ENCODE results near the gene ZDHHC17.
"Not testable (repeated sequence)": the region's sequence is repeated elsewhere in the genome, so short reads cannot be mapped to it uniquely, and the experiment has no call there.

The ZDHHC17 gene

GRCh38 chr12:76765598-76765997, 1.7 kb downstream of the ZDHHC17 start:
- in situ Hi-C loops (cut with MboI; ENCODE audit: low sequenced_read_pairs), result no loop called here

GRCh38 chr12:76766161-76766560, 2.2 kb downstream of the ZDHHC17 start:
- in situ Hi-C loops (cut with MboI; ENCODE audit: low sequenced_read_pairs), result no loop called here

DNA sequence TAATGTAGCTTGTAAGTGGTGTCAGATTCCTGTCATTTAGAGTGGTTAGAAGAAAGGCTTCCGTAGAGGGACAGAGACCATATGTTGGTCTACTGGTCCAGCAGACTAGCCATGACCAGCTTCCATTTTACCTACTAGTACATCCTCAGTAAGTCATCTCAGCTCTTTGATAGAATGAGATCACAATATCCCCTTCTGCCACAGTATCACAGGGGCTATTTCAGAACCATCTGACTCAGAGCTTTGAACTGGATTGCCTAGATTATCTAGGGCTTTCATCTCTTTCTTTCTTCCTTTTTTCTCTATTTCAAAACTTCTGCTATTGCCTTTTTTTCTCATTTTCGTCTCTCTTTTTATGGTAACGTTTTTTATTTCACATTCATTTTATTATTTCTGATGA, 4.7 kb downstream of the ZDHHC17 start:
- in situ Hi-C loops (cut with MboI; ENCODE audit: low sequenced_read_pairs), result no loop called here

GRCh38 chr12:76777765-76778216, 13.9 kb downstream of the ZDHHC17 start:
- in situ Hi-C loops (cut with MboI; ENCODE audit: low sequenced_read_pairs), result no loop called here

- in situ Hi-C loops (cut with MboI; ENCODE audit: low sequenced_read_pairs), result no loop called here
Measured at GRCh38 chr12:76778364-76778763, 14.4 kb downstream of the ZDHHC17 start.

- in situ Hi-C loops (cut with MboI; ENCODE audit: low sequenced_read_pairs), result not testable (repeated sequence)
Measured at GRCh38 chr12:76779310-76779709, 15.4 kb downstream of the ZDHHC17 start.

- in situ Hi-C loops (cut with MboI; ENCODE audit: low sequenced_read_pairs), result no loop called here
Measured at GRCh38 chr12:76781321-76781720, 17.4 kb downstream of the ZDHHC17 start.

DNA sequence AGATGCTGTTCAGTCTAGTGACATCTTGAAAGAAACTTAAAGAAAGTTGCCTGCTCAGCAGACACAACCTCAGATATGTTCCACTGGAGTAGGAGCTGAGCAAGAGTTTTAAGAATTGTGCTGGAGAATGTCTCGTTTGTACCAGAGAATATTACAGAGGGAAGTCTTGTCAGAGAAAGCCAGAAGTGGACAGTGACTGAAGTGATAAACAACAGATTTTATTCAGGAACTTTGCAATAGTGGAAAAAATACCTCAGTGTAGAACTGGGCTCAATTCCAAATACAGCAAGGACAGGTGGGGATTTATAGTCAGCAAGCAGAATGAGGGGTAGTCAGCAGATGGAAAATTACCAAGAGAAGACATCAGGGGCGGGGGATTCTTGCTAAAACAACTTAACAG, 18.6 kb downstream of the ZDHHC17 start:
- in situ Hi-C loops (cut with MboI; ENCODE audit: low sequenced_read_pairs), result no loop called here

DNA sequence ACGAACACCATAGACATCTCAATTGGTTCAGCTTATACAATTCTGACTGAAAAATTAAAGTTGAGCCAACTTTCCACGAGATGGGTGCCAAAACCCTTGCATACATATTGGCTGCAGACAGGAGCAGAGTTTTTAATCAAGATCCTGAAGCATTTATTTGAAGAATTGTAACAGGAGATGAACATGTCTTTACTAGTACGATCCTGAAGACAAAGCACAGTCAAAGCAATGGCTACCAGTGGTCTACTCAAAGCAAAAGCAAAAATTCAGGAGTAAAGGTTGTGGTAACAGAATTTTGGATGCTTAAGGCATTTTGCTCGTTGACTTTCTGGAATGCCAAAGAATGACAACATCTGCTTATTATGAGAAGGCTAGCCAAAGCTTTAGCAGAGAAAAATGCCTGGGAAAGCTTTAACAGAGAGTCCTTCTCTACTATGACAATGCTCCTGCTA, 20.7 kb downstream of the ZDHHC17 start:
- in situ Hi-C loops (cut with MboI; ENCODE audit: low sequenced_read_pairs), result no loop called here

- in situ Hi-C loops (cut with MboI; ENCODE audit: low sequenced_read_pairs), result no loop called here
Measured at GRCh38 chr12:76785407-76785806, 21.5 kb downstream of the ZDHHC17 start.

DNA sequence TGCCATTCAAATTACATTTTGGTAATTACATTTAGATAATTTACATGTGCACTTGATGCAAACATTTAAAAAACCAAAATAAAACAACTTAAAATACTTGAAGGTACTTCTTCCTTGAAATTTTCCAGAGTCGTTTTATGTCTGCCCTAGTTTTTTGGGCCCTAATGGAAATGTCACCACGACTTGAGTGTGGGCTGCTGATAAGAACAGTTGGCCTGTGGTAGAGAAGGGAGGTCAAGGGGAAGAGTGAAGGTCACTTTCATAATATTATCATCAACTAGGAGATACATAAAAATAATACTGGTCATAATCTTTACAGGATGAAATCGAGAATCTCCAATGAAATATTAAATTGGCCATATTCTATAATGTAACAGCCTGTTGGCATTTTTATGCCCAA, 23.1 kb downstream of the ZDHHC17 start:
- in situ Hi-C loops (cut with MboI; ENCODE audit: low sequenced_read_pairs), result no loop called here

DNA sequence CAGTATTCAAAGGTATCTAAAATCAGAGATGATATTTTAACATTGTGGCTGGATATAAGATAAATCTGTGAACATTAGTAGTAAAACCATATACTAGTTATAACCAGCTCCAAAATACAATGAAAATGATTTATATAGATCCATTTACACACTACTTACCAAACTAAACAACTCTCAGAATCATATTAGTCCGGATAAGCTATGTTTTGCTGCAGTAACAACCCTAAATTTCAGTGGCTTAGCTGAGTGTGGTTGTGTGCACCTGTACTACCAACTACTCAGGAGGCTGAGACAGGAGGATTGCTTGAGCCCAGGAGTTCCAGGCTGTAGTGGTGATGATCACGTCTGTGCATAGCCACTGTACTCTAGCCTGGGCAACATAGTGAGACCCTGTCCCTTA, 23.8 kb downstream of the ZDHHC17 start:
- in situ Hi-C loops (cut with MboI; ENCODE audit: low sequenced_read_pairs), result no loop called here

DNA sequence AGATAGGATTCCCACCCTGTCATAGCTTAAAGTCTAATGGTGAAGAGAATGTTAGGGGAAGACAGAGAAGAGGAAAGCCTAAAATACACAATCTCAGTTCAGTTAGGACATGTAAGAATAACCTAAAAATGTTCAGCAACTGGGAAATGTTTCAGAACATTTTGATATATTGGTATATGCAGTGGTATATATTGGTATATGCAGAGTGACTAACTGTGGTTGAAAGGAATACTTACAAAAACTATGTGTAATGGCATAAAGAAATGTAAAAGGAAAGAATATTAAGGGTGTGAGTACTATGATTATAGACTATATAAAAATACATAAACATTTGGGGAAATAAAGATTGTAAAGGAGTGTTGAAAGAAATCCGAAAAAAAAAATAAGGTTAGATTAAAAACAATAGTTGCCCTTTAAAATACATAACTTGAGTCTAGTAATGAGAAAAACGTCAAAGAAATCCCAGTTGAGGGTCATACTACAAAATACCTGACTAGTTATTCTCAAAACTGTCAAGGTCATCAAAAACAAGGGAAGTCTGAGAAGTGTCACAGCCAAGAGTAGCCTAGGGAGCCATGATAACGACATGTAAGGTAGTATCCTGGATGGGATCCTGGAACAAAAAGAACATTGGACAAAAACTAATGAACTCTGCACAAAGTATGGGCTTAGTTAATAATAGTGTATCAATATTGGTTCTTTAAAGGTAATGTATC, 25.6 kb downstream of the ZDHHC17 start:
- in situ Hi-C loops (cut with MboI; ENCODE audit: low sequenced_read_pairs), result loop anchor here (10.0 kb wide), 1 partner anchor 175 kb away; no protein-coding TSS in a partner anchor

DNA sequence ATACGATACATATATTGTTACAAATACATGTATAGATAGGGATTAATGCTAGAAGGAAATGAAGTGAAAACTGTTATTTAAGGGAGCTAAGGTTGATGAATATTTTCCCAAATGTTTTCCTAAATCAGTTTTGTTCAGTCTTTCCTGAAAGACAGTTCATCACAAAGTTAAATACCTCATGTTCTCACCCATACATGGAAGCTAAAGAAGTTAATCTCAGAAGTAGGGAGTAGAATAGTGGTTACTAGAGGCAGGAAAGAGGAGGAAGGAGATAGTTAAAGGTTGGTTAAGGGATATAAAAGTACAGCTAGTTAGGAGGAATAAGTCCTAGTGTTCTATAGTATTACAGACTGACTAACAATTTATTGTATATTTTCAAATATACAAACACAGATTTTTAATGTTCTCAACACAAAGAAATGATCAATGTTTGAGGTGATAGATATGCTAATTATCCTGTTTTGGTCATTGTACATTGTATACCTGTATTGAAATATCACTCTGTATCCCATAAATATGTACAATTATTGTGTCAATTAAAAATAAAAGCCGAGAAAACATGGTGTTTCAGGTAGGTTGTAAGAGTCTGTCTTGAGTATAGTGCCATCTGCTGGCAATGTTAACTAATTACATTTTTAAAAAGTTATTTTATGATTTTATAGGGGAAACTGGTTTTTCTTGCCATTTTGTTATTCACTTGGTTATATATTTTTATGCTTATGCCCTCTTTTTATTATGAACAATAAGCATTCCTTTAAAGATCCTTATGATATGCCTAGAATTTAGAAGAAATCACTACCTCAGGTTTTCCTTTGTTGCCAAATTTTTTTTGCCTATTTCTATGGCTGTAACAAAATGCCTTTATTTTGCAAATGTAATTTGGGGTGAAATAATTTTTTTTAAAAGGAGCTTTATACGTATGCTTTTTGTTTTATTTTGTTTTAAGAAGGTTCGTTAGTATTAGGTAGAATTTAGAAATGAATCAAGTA, 26.9 kb downstream of the ZDHHC17 start:
- in situ Hi-C loops (cut with MboI; ENCODE audit: low sequenced_read_pairs), result loop anchor here (10.0 kb wide), 1 partner anchor 176 kb away; no protein-coding TSS in a partner anchor

GRCh38 chr12:76792828-76793227, 28.9 kb downstream of the ZDHHC17 start:
- in situ Hi-C loops (cut with MboI; ENCODE audit: low sequenced_read_pairs), result loop anchor here (10.0 kb wide), 1 partner anchor 178 kb away; no protein-coding TSS in a partner anchor

GRCh38 chr12:76798864-76799263, 34.9 kb downstream of the ZDHHC17 start:
- in situ Hi-C loops (cut with MboI; ENCODE audit: low sequenced_read_pairs), result loop anchor here (10.0 kb wide), 1 partner anchor 184 kb away; no protein-coding TSS in a partner anchor

DNA sequence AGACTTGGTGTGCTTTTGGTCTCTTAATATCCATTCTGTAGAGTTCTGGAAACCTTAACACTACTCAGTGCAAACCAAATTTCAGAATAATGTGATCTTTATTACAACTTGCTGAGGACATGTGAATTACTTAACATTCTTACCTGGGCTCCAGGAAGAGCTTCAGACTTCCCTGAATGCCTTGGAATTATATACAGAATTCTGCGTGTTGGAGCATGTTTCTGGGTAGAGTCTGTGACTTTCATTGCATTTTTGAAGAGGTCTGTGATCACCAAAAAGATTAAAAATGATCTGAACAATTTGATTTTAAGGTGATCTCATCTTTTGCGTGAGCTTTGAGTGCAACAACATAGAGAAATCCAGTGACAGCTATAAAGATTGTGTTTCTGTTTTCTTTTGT, 35.4 kb downstream of the ZDHHC17 start:
- in situ Hi-C loops (cut with MboI; ENCODE audit: low sequenced_read_pairs), result loop anchor here (10.0 kb wide), 1 partner anchor 185 kb away; no protein-coding TSS in a partner anchor

- in situ Hi-C loops (cut with MboI; ENCODE audit: low sequenced_read_pairs), result no loop called here
Measured at GRCh38 chr12:76802060-76802459, 38.1 kb downstream of the ZDHHC17 start.

GRCh38 chr12:76804435-76804976, 40.6 kb downstream of the ZDHHC17 start:
- in situ Hi-C loops (cut with MboI; ENCODE audit: low sequenced_read_pairs), result no loop called here

DNA sequence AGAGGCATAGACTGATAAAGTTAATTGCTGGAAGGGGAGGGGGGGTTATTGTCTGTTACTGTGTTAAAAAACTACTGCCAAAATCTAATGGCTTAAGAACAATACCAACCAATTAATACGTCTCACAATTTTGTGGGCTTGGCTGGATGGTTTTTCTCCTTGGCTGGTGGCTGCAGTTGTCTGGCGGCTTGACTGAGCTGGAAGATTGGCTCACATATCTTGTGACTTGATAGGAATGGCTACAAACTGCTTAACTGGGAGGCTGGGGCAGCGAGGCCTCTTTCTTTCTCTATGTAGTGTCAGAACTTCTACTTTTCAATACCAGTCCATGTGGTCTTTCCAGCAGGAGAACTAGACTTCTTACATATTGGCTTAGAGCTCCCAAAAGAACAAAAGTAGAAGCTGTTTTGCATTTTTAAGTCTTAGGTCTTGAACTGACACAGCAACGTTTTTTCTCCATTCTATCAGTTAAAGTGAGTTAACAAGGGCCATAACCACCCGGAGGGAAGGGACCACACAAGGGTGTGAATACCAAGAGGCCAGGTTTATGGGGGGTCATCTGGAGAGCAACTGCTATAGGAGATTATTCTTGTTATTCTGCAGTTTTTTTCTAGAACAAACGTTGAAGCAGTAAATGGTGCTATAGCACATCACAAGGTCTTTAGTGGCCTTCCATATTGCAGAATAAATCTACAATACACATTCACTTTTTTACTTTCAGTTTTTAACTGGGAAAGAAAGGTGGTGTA, 46.9 kb downstream of the ZDHHC17 start:
- in situ Hi-C loops (cut with MboI; ENCODE audit: low sequenced_read_pairs), result no loop called here
